ENCODE measurements around the gene SMARCC1. TPM values are rescaled to one million over a fixed set of nuclear protein-coding genes. Genes with fewer than 3 reads are reported as not detected.

SMARCC1 gene
- total RNA-seq, 1 experiment from 2014 or later = 249 TPM

GRCh38 chr3:47578691-47579632 lies 202.7 kb downstream of the SMARCC1 start, which contains the start of gene CSPG5 (continued):
- no peak for TF ChIP-seq ZNF219 (CRISPR knock-in tag; IDR thresholded peaks at IDR 0.05; ENCODE audit: borderline replicate concordance)
- peak; percentile 60 for TF ChIP-seq SP1 (CRISPR knock-in tag; conservative IDR thresholded peaks at IDR 0.05)
- TF ChIP-seq NFE2L1 (CRISPR knock-in tag; IDR thresholded peaks at IDR 0.05) = no peak

GRCh38 chr3:47578119-47578632 lies 203.5 kb downstream of the SMARCC1 start:
- H3K36me3 Mint-ChIP-seq = no peaks in the 10 kb centered on the region
- peaks cover 2% of the 10 kb centered on the region for H3K4me1 Mint-ChIP-seq
- TF ChIP-seq RELA (CRISPR knock-in tag; IDR thresholded peaks at IDR 0.05; ENCODE audit: borderline replicate concordance) (no peak), ATF1 (CRISPR knock-in tag; IDR thresholded peaks at IDR 0.05) (no peak), MYBL2 (CRISPR knock-in tag; IDR thresholded peaks at IDR 0.05) (no peak), FOXJ3 (CRISPR knock-in tag; IDR thresholded peaks at IDR 0.05; ENCODE audit: borderline replicate concordance) (no peak), TCF7 (CRISPR knock-in tag; IDR thresholded peaks at IDR 0.05; ENCODE audit: low read depth) (no peak), NFE2L1 (CRISPR knock-in tag; IDR thresholded peaks at IDR 0.05) (no peak), ELF4 (CRISPR knock-in tag; IDR thresholded peaks at IDR 0.05; ENCODE audit: low read depth) (no peak), HMGA2 (CRISPR knock-in tag; IDR thresholded peaks at IDR 0.05) (no peak)
- TF ChIP-seq, protein P1, sequence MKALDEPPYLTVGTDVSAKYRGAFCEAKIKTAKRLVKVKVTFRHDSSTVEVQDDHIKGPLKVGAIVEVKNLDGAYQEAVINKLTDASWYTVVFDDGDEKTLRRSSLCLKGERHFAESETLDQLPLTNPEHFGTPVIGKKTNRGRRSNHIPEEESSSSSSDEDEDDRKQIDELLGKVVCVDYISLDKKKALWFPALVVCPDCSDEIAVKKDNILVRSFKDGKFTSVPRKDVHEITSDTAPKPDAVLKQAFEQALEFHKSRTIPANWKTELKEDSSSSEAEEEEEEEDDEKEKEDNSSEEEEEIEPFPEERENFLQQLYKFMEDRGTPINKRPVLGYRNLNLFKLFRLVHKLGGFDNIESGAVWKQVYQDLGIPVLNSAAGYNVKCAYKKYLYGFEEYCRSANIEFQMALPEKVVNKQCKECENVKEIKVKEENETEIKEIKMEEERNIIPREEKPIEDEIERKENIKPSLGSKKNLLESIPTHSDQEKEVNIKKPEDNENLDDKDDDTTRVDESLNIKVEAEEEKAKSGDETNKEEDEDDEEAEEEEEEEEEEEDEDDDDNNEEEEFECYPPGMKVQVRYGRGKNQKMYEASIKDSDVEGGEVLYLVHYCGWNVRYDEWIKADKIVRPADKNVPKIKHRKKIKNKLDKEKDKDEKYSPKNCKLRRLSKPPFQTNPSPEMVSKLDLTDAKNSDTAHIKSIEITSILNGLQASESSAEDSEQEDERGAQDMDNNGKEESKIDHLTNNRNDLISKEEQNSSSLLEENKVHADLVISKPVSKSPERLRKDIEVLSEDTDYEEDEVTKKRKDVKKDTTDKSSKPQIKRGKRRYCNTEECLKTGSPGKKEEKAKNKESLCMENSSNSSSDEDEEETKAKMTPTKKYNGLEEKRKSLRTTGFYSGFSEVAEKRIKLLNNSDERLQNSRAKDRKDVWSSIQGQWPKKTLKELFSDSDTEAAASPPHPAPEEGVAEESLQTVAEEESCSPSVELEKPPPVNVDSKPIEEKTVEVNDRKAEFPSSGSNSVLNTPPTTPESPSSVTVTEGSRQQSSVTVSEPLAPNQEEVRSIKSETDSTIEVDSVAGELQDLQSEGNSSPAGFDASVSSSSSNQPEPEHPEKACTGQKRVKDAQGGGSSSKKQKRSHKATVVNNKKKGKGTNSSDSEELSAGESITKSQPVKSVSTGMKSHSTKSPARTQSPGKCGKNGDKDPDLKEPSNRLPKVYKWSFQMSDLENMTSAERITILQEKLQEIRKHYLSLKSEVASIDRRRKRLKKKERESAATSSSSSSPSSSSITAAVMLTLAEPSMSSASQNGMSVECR (CRISPR knock-in tag; IDR thresholded peaks at IDR 0.05; ENCODE audit: borderline replicate concordance) = no peak
- TF ChIP-seq, protein P2, sequence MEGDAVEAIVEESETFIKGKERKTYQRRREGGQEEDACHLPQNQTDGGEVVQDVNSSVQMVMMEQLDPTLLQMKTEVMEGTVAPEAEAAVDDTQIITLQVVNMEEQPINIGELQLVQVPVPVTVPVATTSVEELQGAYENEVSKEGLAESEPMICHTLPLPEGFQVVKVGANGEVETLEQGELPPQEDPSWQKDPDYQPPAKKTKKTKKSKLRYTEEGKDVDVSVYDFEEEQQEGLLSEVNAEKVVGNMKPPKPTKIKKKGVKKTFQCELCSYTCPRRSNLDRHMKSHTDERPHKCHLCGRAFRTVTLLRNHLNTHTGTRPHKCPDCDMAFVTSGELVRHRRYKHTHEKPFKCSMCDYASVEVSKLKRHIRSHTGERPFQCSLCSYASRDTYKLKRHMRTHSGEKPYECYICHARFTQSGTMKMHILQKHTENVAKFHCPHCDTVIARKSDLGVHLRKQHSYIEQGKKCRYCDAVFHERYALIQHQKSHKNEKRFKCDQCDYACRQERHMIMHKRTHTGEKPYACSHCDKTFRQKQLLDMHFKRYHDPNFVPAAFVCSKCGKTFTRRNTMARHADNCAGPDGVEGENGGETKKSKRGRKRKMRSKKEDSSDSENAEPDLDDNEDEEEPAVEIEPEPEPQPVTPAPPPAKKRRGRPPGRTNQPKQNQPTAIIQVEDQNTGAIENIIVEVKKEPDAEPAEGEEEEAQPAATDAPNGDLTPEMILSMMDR (IDR thresholded peaks at IDR 0.05) = no peak
- H3K9me3 Mint-ChIP-seq = no peaks in the 10 kb centered on the region
- H3K27me3 Mint-ChIP-seq (ENCODE audit: low read depth) = peaks cover 59% of the 10 kb centered on the region
- H3K4me3 Mint-ChIP-seq = peak overlapping the region; percentile 47
- ChIA-PET CTCF (interaction anchor here (0.6 to 2.4 kb wide), 9 partner anchors 10 to 573 kb away, joined by 3 to 8 read pairs (median 4); no protein-coding TSS in a partner anchor), POLR2A (interaction anchor here (1.1 kb wide), 1 partner anchor 56 kb away, joined by 4 read pairs; no protein-coding TSS in a partner anchor)
- no peak overlapping the region for H3K27ac Mint-ChIP-seq
- DNase-seq (ENCODE audit: low spot score) (peak; percentile 42), ATAC-seq (peak; percentile 56)

DNA sequence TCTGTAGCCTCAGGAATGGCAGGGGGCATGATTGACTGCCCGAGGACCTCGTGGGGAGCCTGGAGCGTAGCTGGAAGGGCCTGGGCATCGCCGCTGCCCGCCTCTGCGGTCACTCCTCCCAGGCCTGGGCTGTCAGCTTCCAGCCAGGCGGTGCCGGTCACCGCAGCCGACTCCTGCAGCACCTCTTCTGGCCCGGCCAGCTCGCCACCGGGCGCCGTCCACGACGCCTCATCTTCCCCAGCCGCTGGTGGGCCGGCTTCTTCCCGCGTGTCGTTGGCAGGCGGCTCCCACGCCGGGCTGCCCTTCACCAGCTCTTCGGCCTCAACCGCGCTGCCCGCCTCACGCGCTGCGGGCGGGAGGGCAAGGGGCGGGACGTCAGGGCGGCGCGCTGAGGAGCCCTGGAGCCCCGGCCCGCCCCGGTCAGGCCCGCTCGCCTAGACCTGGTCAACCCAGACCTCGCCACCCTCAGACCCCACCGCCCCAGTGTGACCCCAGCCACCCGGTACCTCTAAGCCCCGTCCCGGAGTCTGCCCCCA lies 204.0 kb downstream of the SMARCC1 start:
- ATAC-seq (peak; percentile 33), DNase-seq (ENCODE audit: low spot score) (no peak)
- ChIA-PET CTCF (interaction anchor here (0.6 to 2.4 kb wide), 12 partner anchors 10 to 574 kb away, joined by 3 to 8 read pairs (median 4); no protein-coding TSS in a partner anchor), POLR2A (interaction anchor here (1.1 kb wide), 1 partner anchor 55 kb away, joined by 4 read pairs; no protein-coding TSS in a partner anchor)
- no peak overlapping the region for H3K27ac Mint-ChIP-seq
- peak overlapping the region; percentile 47 for H3K4me3 Mint-ChIP-seq
- peaks cover 62% of the 10 kb centered on the region for H3K27me3 Mint-ChIP-seq (ENCODE audit: low read depth)
- H3K9me3 Mint-ChIP-seq = no peaks in the 10 kb centered on the region
- H3K36me3 Mint-ChIP-seq = no peaks in the 10 kb centered on the region
- H3K4me1 Mint-ChIP-seq = no peaks in the 10 kb centered on the region; the same call in 1 of the 2 replicates
- TF ChIP-seq ETV6 (CRISPR knock-in tag; IDR thresholded peaks at IDR 0.05) (0 out of 2 replicates have a peak, but pooled peaks have one; percentile 40), MYBL2 (CRISPR knock-in tag; IDR thresholded peaks at IDR 0.05) (peak; percentile 63; the same call in 1 of the 2 replicates), NFYB (CRISPR knock-in tag; conservative IDR thresholded peaks at IDR 0.05; ENCODE audit: low read depth) (no peak; the same call in 1 of the 2 replicates), FOXP1 (CRISPR knock-in tag; IDR thresholded peaks at IDR 0.05; ENCODE audit: borderline replicate concordance) (peak; percentile 89; the same call in 1 of the 2 replicates), MAX (CRISPR knock-in tag; IDR thresholded peaks at IDR 0.05) (peak; percentile 80; the same call in 1 of the 2 replicates)
- TF ChIP-seq, protein P1 (CRISPR knock-in tag; IDR thresholded peaks at IDR 0.05; ENCODE audit: borderline replicate concordance) = 0 out of 2 replicates have a peak, but pooled peaks have one; percentile 25
